IMR-90 (cell line): Measurements from ENCODE around the gene HCFC1R1. TPM values are rescaled to one million over a fixed set of nuclear protein-coding genes. Genes with fewer than 3 reads are reported as not detected.
A peak's percentile ranks its signal among the peaks of the same experiment; 100 is the strongest.

Experiments
- ATAC-seq: fragments of 200-7000 bp; cut with Tn5 transposase; 2 replicates; pipeline ENCODE4 v1.9.1; 2020; ENCODE audit warnings: low read depth, mild to moderate bottlenecking, moderate library complexity
- BruUV-seq: library from RNA; stranded (reverse); fragments of 400-500 nt; replicated peaks from 2 replicates; lab custom pipeline; 2021; lab: Mats Ljungman, UMichigan
- CTCF ChIA-PET: fragments of 300-600 bp; formaldehyde crosslinking; extraction: SDS; loops from one replicate; lab custom pipeline; 2021; ENCODE audit warnings: antibody characterized with exemption; lab: Yijun Ruan, JAX
- POLR2A ChIA-PET: fragments of 300-600 bp; sonication (Branson Sonifier 250); formaldehyde crosslinking; loops from one replicate; lab custom pipeline; 2022; ENCODE audit warnings: antibody characterized with exemption; ENCODE audit not compliant: unreplicated experiment; lab: Charles Lee
- DNase-seq: peaks from one replicate; pipeline ENCODE4 v3.0.0; 2013
- H2AFZ ChIP-seq: replicated peaks from 2 replicates; pipeline ENCODE3; 2013; ENCODE audit warnings: low read length, mild to moderate bottlenecking; ENCODE audit not compliant: poor library complexity
- H2AK5ac ChIP-seq: 2 replicates; pipeline ENCODE4 v1.6.1; 2013; ENCODE audit warnings: low read depth, low read length, inconsistent platforms
- H2AK9ac ChIP-seq: replicated peaks from 2 replicates; pipeline ENCODE3; 2013; ENCODE audit warnings: mild to moderate bottlenecking, low read depth, low read length, moderate library complexity; ENCODE audit not compliant: poor library complexity
- H2BK120ac ChIP-seq: 2 replicates; pipeline ENCODE4 v1.6.1; 2013; ENCODE audit warnings: low read depth, low read length, inconsistent platforms
- H2BK15ac ChIP-seq: 3 replicates; pipeline ENCODE4 v1.6.1; 2013; ENCODE audit warnings: low read depth, low read length, inconsistent platforms
- H2BK20ac ChIP-seq: 2 replicates; pipeline ENCODE4 v1.6.1; 2013; ENCODE audit warnings: low read depth, mild to moderate bottlenecking, inconsistent platforms, low read length, moderate library complexity
- H2BK5ac ChIP-seq: 2 replicates; pipeline ENCODE4 v1.6.1; 2013; ENCODE audit warnings: mild to moderate bottlenecking, low read depth, low read length, inconsistent platforms; ENCODE audit not compliant: poor library complexity, severe bottlenecking
- H3K14ac ChIP-seq: replicated peaks from 2 replicates; pipeline ENCODE4 v1.6.1; 2013; ENCODE audit warnings: low read depth, low read length, inconsistent platforms
- H3K18ac ChIP-seq: 2 replicates; pipeline ENCODE4 v1.6.1; 2013; ENCODE audit warnings: low read depth, low read length, control low read depth
- H3K23ac ChIP-seq: 2 replicates; pipeline ENCODE4 v1.6.1; 2013; ENCODE audit warnings: low read depth, low read length, inconsistent platforms
- H3K27ac ChIP-seq: 2 replicates; pipeline ENCODE4 v1.5.1; 2013; ENCODE audit warnings: mild to moderate bottlenecking, control low read depth, low read length; ENCODE audit not compliant: insufficient read depth
- H3K27me3 ChIP-seq: 2 replicates; pipeline ENCODE4 v1.6.1; 2013; ENCODE audit warnings: low read length; ENCODE audit not compliant: control insufficient read depth, insufficient read depth
- H3K36me3 ChIP-seq: 2 replicates; pipeline ENCODE4 v1.6.1; 2013; ENCODE audit warnings: low read length, mixed read lengths; ENCODE audit not compliant: control insufficient read depth, insufficient read depth
- H3K4ac ChIP-seq: 2 replicates; pipeline ENCODE4 v1.6.1; 2013; ENCODE audit warnings: low read depth, low read length, inconsistent platforms
- H3K4me1 ChIP-seq: 2 replicates; pipeline ENCODE4 v1.6.1; 2013; ENCODE audit warnings: low read length, mixed read lengths; ENCODE audit not compliant: control insufficient read depth, insufficient read depth
- H3K4me2 ChIP-seq: 2 replicates; pipeline ENCODE4 v1.6.1; 2013; ENCODE audit warnings: low read depth, mild to moderate bottlenecking, control low read depth, low read length, moderate library complexity
- H3K4me3 ChIP-seq: 2 replicates; pipeline ENCODE4 v1.5.1; 2013; ENCODE audit warnings: low read depth, mild to moderate bottlenecking, control low read depth, low read length, moderate library complexity; ENCODE audit not compliant: insufficient read depth
- H3K56ac ChIP-seq: 2 replicates; pipeline ENCODE4 v1.6.1; 2013; ENCODE audit warnings: low read length, inconsistent platforms; ENCODE audit not compliant: insufficient read depth; ENCODE audit errors: extremely low read depth
- H3K79me1 ChIP-seq, 2 experiments: 2 replicates each; pipeline ENCODE4 v1.6.1; 2013; ENCODE audit warnings: low read length in 2 of 2, inconsistent platforms in 1 of 2, low read depth in 1 of 2
- H3K9ac ChIP-seq: 2 replicates; pipeline ENCODE4 v1.6.1; 2013; ENCODE audit warnings: low read depth, low read length, control low read depth
- H3K9me1 ChIP-seq: 2 replicates; pipeline ENCODE4 v1.6.1; 2013; ENCODE audit warnings: low read length, inconsistent platforms; ENCODE audit not compliant: insufficient read depth
- H3K9me3 ChIP-seq: 2 replicates; pipeline ENCODE4 v1.6.1; 2013; ENCODE audit warnings: low read length; ENCODE audit not compliant: control insufficient read depth, insufficient read depth
- H4K20me1 ChIP-seq: 2 replicates; pipeline ENCODE4 v1.6.1; 2013; ENCODE audit warnings: low read length, inconsistent platforms; ENCODE audit not compliant: insufficient read depth
- H4K5ac ChIP-seq: 2 replicates; pipeline ENCODE4 v1.6.1; 2013; ENCODE audit warnings: mild to moderate bottlenecking, low read depth, low read length, control low read depth
- H4K8ac ChIP-seq, 2 experiments: 2 replicates each; pipeline ENCODE4 v1.6.1; 2013; ENCODE audit warnings: low read depth in 2 of 2, low read length in 2 of 2, control low read depth in 1 of 2, inconsistent platforms in 1 of 2
- H4K91ac ChIP-seq: 2 replicates; pipeline ENCODE4 v1.6.1; 2013; ENCODE audit warnings: low read depth, low read length, inconsistent platforms; ENCODE audit not compliant: insufficient read depth
- BHLHE40 ChIP-seq: fragments of 150-350 bp; IDR thresholded peaks from 2 replicates; pipeline ENCODE4 v1.6.1; 2016; ENCODE audit warnings: mild to moderate bottlenecking, low read depth, low read length
- CEBPB ChIP-seq: IDR thresholded peaks from 2 replicates; pipeline ENCODE4 v1.6.1; 2012; ENCODE audit warnings: low read depth, low read length, improper control_type of control experiment
- FOS ChIP-seq: fragments of 150-350 bp; IDR thresholded peaks from 2 replicates; pipeline ENCODE4 v1.6.1; 2016; ENCODE audit warnings: low read depth, low read length
- MXI1 ChIP-seq: IDR thresholded peaks from 2 replicates; pipeline ENCODE4 v1.6.1; 2012; ENCODE audit warnings: low read depth, mild to moderate bottlenecking, low read length, moderate library complexity, borderline replicate concordance
- POLR2A ChIP-seq: IDR thresholded peaks from 2 replicates; pipeline ENCODE4 v1.6.1; 2012; ENCODE audit warnings: mild to moderate bottlenecking, low read depth, low read length
- RAD21 ChIP-seq: IDR thresholded peaks from 2 replicates; pipeline ENCODE4 v1.6.1; 2012; ENCODE audit warnings: low read length, improper control_type of control experiment
- WGBS, 2 experiments: methylation state at CpG; one replicate each; pipeline versions ENCODE4 v1.1.5 to v1.1.7; 2013; ENCODE audit warnings: missing lambda C conversion rate in 2 of 2; ENCODE audit not compliant: insufficient read length in 1 of 2; ENCODE audit errors: extremely low coverage in 2 of 2; 5-methylcytosine and 5-hydroxymethylcytosine counted together
- dilution Hi-C: fragments of 300-500 bp; cut with HindIII; formaldehyde crosslinking; loops from one replicate; pipeline ENCODE4 v1.14.3; 2018; ENCODE audit warnings: low sequenced_read_pairs; ENCODE audit not compliant: unreplicated experiment
- in situ Hi-C: fragments of 300-500 bp; cut with MboI; formaldehyde crosslinking; loops from 3 replicates; pipeline ENCODE4 v1.14.3; 2019; ENCODE audit warnings: low sequenced_read_pairs, inconsistent platforms, mixed read lengths
- intact Hi-C: fragments of 100-400 bp; cut with micrococcal nuclease; formaldehyde crosslinking; loops from 2 replicates; pipeline ENCODE4 v1.10.0; 2022
- polyA plus RNA-seq, 3 experiments: library from polyadenylated mRNA; depleted of rRNA; stranded (reverse); fragments of >200 nt; gene quantifications; 2 replicates each; pipeline ENCODE4 v1.2.3, GENCODE V29; 2012; ENCODE audit warnings: low replicate concordance in 1 of 3
- total RNA-seq: library from RNA; depleted of rRNA; stranded (reverse); fragments of >200 nt; gene quantifications from 2 replicates; pipeline ENCODE4 v1.2.3, GENCODE V29; 2012
- TF ChIP-seq, protein P1 (sequence below): conservative IDR thresholded peaks from 2 replicates; pipeline ENCODE4 v1.5.1; 2012; ENCODE audit warnings: mild to moderate bottlenecking, low read depth, low read length, improper control_type of control experiment

Gene HCFC1R1
- total and polyA plus RNA-seq, 2 of the 4 experiments (the other 2 are of a cell fraction) = 7.2 to 57.9 TPM

DNA sequence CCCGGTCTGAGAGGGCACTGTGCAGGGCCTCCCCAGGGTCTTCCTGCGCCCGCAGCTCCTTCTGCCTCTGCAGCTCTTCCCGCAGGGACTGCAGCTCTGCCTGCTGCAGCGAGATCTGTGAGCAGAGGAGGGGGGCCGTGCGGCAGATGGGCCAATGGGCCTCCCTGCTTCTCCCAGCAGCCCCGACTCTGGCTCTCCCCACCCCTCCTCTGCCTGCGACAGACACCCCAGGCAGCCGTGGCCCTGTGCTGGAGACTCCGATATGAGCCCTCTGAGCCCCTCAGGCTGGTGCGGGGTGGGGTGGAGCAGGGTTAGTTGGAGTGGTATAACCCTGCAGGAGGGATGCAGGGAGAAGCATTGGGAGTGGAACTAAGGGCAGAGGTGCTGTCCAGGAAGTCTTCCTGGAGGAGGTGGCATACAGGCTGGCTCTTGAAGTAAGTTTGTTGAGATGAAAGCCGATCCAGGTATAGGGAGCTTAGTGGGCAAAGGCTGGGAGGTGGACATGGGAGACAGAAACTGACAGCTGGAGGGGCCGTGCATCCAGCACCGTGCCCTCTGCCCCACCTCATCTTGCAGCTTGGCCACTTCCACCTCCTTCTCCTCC lies 5.1 kb upstream of the HCFC1R1 start:
- H2AK5ac ChIP-seq = peak overlapping the region; percentile 48; the same call in 1 of the 2 replicates
- H2BK5ac ChIP-seq = no peak overlapping the region
- intact Hi-C loops (no loop called here), in situ Hi-C loops (no loop called here), dilution Hi-C loops (no loop called here)
- H2BK20ac ChIP-seq = no peak overlapping the region
- WGBS, 2 experiments = 42% methylated on average over 5 of the region's 15 CpGs; no CpG with 5 or more reads in 1 of the 2 experiments
- TF ChIP-seq CEBPB (no peak), BHLHE40 (no peak), MXI1 (no peak), POLR2A (peak; percentile 11), RAD21 (no peak), FOS (no peak)
- TF ChIP-seq, protein P1, sequence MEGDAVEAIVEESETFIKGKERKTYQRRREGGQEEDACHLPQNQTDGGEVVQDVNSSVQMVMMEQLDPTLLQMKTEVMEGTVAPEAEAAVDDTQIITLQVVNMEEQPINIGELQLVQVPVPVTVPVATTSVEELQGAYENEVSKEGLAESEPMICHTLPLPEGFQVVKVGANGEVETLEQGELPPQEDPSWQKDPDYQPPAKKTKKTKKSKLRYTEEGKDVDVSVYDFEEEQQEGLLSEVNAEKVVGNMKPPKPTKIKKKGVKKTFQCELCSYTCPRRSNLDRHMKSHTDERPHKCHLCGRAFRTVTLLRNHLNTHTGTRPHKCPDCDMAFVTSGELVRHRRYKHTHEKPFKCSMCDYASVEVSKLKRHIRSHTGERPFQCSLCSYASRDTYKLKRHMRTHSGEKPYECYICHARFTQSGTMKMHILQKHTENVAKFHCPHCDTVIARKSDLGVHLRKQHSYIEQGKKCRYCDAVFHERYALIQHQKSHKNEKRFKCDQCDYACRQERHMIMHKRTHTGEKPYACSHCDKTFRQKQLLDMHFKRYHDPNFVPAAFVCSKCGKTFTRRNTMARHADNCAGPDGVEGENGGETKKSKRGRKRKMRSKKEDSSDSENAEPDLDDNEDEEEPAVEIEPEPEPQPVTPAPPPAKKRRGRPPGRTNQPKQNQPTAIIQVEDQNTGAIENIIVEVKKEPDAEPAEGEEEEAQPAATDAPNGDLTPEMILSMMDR = no peak
- DNase-seq (no peak), ATAC-seq (no peak)
- H3K9ac ChIP-seq = no peak overlapping the region
- H2AFZ ChIP-seq = peak overlapping the region; percentile 41
- no peaks in the 10 kb centered on the region for H3K9me1 ChIP-seq
- H3K56ac ChIP-seq = no peak overlapping the region
- peaks cover 11% of the 10 kb centered on the region; the same call in 1 of the 2 replicates for H3K36me3 ChIP-seq
- no peak overlapping the region for H3K4me2 ChIP-seq
- ChIA-PET CTCF (interaction anchor here (0.7 to 1.8 kb wide), 4 partner anchors 10 to 100 kb away, joined by 3 to 7 read pairs (median 4); no protein-coding TSS in a partner anchor), POLR2A (no interaction called here)
- peaks cover 29% of the 10 kb centered on the region for H3K27me3 ChIP-seq
- H3K4me1 ChIP-seq = no peaks in the 10 kb centered on the region
- H3K9me3 ChIP-seq = no peaks in the 10 kb centered on the region
- no peak overlapping the region for H3K4me3 ChIP-seq
- H3K18ac ChIP-seq = no peak overlapping the region
- no peak overlapping the region for H3K14ac ChIP-seq
- no peak overlapping the region for H4K5ac ChIP-seq
- H2AK9ac ChIP-seq = peak overlapping the region; percentile 67
- peaks cover 0 to 3% of the 10 kb centered on the region in 2 experiments; a peak in 1 of 4 replicates for H3K79me1 ChIP-seq
- no peak overlapping the region for H2BK15ac ChIP-seq
- no TSS peak for BruUV-seq
- no peak overlapping the region; the same call in 1 of the 2 replicates for H4K91ac ChIP-seq
- H3K4ac ChIP-seq = peak overlapping the region; percentile 57; the same call in 1 of the 2 replicates
- H4K20me1 ChIP-seq = peaks cover 7% of the 10 kb centered on the region
- no peak overlapping the region for H2BK120ac ChIP-seq
- H4K8ac ChIP-seq = no peak overlapping the region; a peak in 1 of 4 replicates
- no peak overlapping the region for H3K27ac ChIP-seq
- no peak overlapping the region for H3K23ac ChIP-seq
